Erythroblast (primary cell): ENCODE data around the gene TEP1.

ENCODE experiments used
- GATA1 ChIP-seq: IDR thresholded peaks from 2 replicates; pipeline ENCODE4 v1.6.1; 2011; ENCODE audit warnings: low read depth, mild to moderate bottlenecking, control low read depth, low read length, moderate library complexity
- POLR2A ChIP-seq: IDR thresholded peaks from 2 replicates; pipeline ENCODE4 v1.6.1; 2011; ENCODE audit warnings: mild to moderate bottlenecking, low read length

GRCh38 chr14:20331053-20331613, 82.2 kb downstream of the TEP1 start:
- TF ChIP-seq POLR2A: no peak
- no peak for TF ChIP-seq GATA1
